ENCODE measurements around the gene FKTN.
"Not testable (repeated sequence)": the region's sequence is repeated elsewhere in the genome, so short reads cannot be mapped to it uniquely, and the experiment has no call there.

Gene FKTN

DNA sequence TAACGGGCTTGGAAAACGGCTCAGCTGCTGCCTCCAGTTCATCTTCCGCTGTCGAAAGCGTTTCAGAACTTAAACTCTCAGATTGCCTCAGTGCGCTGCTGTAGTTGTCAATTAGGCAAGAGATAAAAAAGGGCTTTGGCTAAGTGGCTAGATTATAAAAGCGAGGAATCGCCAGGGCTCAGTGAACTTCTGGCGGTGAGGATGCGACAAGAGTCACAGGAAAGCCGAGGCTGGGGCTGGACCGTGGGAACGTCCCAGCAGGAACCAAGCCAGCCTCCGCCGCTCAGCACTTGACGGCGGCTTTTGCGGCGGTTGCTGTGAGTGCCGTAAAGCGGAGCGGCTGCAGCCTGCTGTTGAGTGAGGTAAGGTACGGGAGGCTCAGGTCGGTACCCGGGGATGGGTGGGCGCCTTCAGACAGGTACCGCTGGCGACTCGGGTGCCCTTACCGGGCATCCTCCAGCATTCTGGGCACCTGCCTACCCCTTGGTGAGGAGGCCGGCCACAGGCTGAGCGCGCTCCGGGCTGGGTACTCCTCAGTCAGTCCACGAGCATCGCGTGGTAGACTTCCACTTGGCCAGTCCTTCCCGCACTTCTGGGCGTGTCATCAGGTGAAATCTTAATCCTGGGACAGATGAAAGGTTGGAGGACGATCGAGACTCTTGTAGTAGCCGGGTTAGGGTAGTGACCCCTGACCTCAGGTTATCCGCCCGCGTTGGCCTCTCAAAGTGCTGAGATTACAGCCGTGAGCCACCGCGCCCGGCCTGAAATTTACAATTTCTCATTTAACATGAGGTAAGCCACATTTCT lies at the start of gene FKTN:
Gene FKTN (plus strand): TSS at position 328 of the 807 bp plus-strand sequence. CDS start 16,902 bp downstream, outside the sequence.
- peak; percentile 87 for DNase-seq

GRCh38 chr9:105508530-105508929 lies 49.4 kb upstream of the FKTN start:
- no peak for DNase-seq

- peak; percentile 26 for DNase-seq
Observed at GRCh38 chr9:105510024-105510423, 47.9 kb upstream of the FKTN start.

DNA sequence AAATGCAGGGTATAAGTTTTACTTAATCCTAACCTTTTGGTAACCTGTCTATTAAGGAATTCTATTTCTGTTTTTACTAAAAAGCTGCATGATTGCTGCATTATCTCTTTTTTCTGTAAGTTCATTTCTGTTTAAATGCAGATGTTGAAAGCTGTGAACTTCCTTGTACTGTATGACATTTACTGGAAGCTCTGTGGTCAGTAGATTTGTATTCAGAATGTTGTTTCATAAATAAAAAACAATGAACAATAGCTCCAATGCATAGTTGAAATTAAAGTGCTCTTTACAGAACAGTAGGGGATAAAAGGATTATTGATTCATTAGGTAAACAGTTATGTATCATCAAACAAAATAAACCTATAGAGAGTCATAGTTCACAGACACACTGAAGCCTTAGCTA lies 46.5 kb upstream of the FKTN start:
- no peak for DNase-seq

DNA sequence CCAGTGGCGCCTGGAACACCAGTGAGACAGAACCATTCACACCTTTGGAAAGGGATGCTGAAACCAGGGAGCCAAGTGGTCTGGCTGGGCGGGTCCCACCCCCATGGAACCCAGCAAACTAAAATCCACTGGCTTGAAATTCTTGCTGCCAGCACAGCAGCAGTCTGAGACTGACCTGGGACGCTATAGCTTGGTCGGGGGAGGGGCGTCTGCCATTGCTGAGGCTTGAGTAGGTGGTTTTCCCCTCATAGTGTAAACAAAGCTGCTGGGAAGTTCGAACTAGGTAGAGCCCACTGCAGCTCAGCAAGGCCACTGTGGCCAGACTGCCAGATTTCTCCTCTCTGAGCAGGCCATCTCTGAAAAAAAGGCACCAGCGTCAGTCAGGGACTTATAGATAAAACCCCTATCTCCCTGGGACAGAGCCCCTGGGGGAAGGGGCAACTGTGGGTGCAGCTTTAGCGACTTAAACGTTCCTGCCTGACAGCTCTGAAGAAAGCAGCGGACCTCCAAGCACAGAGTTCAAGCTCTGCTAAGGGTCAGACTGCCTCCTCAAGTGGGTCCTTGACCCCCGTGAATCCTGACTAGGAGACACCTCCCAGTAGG lies 42.0 kb upstream of the FKTN start:
- no peak for DNase-seq

DNA sequence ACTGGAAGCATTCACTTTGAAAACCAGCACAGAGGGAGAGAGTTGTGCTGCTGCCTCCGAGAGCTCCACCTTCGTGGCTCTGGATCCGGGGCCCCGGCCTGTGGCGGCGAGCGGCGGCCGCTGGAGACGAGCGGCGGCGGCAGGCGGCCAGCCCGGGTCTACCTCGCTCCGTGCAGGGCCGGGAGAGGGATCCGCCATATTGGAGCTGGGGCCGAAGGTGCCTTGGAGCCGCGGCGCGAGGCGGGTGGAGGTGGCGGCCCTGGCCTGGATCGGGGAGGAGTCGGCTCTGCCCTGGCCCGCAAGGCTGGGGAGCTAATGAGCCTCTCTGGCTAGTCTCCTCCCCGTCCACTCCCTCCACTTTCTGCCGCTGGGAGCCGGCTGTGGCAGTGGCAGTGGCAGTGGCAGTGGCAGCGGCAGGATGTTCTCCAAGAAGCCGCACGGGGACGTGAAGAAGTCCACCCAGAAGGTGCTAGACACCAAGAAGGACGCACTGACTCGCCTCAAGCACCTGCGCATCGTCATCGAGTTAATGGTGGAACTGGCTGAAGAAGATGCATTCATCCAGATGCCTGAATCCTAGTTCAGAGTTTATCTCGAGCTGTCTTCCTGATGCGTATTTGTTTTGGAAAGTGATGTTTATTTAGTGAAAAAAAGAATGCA lies 38.1 kb upstream of the FKTN start:
- DNase-seq: peak; percentile 33

DNA sequence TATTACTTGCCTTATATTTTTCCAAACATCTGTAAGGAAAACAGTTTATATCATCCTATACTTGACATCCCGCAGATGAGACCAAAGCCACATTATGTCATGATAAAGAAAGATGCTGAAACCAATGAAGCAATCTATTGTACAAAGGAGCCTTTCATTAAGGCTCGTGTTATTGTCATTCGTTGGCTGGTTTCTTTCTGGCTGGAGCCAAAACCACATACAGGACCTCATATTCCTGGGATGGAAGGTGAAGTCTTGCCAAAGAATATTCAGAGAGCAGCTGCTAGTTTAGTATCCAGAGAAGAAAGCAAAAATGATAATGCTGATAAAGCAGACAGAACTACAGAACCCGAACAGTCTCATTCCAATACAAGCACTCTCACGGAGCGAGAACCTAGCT lies 36.9 kb upstream of the FKTN start:
- DNase-seq: not testable (repeated sequence)

GRCh38 chr9:105522618-105523385 lies 35.1 kb upstream of the FKTN start:
- not testable (repeated sequence) for DNase-seq

DNA sequence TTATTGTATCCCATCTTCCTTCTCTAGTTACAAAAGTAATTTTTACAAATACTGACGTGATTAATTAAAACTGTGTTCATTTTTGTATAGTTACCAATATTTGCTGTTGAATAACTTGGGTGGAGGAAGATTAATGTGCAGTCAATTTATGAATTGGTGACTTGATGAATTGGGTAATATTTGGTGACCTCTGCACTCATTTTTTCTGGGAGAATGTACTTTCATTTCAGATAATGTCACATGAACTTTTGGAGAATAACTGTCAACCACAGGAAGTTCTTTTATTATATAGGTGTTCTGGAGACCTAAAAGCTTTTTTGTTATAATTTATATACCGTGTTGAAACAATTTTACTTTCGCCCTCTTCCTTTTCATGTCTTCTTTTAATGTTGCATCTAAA lies 26.4 kb upstream of the FKTN start:
- DNase-seq: no peak

GRCh38 chr9:105535920-105536668 lies 21.8 kb upstream of the FKTN start:
- DNase-seq: peak; percentile 19

- no peak for DNase-seq
Observed at GRCh38 chr9:105539452-105539851, 18.5 kb upstream of the FKTN start.

DNA sequence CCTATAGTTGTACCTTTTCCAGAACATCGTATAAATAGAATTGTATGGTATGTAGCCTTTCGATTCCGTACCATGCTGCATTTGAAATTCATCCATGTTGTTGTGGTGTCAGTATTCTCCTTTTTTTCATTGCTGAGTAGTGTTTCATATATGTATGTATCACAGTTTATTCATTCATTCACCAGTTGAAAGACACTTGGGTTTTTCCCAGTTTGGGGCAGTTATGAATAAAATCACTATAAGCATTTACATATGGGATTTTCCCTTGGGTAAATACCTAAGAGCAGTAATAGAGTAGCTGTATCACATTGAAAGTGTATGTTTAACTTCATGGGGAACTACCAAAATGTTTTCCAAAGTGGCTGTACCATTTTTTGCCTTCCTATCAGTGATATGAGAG lies 16.1 kb upstream of the FKTN start:
- DNase-seq: peak; percentile 58

DNA sequence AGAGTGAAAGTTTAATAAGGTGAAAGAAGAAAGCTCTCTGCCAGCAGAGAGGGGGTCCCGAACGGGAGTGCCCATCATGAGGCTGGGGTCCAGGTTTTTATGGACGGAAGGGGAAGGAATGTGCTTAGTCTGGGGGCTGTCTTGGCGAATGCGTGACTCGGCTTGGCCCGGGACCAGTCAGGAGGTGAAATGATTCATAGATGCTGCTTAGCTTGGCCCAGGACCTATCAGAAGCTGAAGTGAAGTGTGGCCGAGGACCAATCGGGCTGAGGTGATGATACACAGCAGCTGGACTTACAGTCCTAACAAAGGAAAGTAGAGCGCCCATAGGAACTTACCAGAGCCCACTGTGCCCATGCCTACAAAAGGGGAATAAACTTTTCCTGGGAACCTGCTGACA lies 3.9 kb upstream of the FKTN start:
- no peak for DNase-seq

- DNase-seq: no peak
Observed at GRCh38 chr9:105572455-105572854, 14.5 kb downstream of the FKTN start.

DNA sequence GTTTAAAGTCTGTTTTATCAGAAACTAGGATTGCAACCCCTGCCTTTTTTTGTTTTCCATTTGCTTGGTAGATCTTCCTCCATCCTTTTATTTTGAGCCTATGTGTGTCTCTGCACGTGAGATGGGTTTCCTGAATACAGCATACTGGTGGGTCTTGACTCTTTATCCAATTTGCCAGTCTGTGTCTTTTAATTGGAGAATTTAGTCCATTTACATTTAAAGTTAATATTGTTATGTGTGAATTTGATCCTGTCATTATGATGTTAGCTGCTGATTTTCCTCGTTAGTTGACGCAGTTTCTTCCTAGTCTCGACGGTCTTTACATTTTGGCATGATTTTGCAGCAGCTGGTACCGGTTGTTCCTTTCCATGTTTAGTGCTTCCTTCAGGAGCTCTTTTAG lies 22.0 kb downstream of the FKTN start:
- not testable (repeated sequence) for DNase-seq

DNA sequence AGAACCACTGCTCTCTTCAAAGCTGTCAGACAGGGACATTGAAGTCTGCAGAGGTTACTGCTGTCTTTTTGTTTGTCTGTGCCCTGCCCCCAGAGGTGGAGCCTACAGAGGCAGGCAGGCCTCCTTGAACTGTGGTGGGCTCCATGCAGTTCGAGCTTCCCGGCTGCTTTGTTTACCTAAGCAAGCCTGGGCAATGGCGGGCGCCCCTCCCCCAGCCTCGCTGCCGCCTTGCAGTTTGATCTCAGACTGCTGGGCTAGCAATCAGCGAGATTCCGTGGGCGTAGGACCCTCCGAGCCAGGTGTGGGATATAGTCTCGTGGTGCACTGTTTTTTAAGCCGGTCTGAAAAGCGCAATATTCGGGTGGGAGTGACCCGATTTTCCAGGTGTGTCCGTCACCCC lies 23.6 kb downstream of the FKTN start:
- DNase-seq: not testable (repeated sequence)

DNA sequence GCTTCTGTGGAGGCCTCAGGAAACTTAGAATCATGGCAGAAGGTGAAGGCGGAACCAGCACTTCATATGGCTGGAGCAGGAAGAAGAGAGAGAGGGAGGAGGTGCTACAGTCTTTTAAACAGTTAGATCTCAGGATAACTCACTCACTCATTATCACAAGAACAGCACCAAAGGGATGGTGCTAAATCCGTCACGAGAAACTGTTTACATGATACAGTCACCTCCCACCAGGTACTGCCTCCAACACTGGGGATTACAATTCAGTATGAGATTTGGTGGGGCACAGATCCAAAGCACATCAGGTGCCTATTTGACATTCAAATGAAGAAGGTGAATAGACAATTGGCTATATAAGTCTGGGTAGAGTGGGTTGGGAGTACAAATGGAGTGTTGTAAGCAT lies 35.2 kb downstream of the FKTN start:
- no peak for DNase-seq

DNA sequence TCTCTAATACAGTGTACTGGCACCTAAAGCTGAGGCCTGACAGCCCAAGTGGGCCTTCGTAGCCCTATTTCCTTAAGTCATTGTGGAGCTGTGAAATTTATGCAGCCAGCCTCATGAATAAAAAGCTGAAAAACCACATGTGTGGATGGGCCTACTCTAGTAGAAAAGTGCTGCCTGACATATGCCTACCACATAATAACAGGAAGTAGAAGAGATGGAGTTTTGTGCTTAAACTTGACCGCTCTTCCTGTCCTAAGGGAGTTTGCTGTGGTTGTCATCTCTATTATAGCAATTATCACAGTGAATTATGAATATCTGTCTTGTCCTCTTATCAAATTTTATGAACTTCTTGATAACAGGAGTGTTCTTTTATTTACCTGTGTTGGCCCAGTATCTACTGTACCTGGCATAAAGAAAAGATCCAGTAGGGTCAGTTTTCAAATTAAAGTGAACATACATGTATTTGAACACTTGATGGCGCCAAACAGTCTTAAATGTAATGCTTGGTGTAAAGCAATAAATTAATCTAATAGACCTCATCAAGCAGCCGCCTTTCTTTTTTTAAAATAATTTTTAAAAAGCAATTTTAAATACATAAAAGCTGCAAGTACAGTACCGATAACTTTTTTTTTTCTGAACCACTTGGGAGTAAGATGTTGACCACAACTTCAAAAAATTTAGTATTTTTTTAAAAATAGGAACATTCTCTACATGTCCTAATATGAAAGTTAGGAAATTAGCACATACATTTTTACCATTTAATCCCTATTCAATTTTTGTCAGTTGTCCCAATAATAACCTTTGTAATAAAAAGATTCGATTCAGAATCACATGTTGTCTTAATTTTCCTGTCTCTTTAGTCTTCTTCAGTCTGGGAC lies 51.0 kb downstream of the FKTN start:
- DNase-seq: peak; percentile 33

- no peak for DNase-seq
Observed at GRCh38 chr9:105621001-105621400, 63.1 kb downstream of the FKTN start.

GRCh38 chr9:105625088-105625487 lies 67.2 kb downstream of the FKTN start:
- DNase-seq: no peak

DNA sequence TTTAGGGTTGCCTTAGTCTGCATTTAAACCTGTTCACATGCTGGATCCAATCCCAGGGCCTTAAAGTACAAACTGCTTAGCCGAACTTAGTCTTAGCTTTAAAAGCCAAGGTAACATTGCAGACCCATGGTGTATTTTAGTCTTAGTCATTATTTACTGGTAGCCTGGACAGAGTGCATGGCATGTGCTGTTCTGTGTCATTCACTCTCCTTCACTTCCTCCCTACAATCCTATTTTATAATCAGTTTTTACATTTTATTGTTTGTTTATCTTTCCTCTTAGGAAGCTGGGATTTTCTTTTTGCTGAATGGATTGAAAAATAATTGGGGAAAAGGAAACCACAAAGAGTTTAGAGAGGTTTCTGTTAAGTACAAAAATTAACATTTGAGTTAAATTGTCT lies 74.9 kb downstream of the FKTN start:
- DNase-seq: no peak

All from activated CD4-positive, alpha-beta T cell treated with anti-CD3 and anti-CD28 coated beads, Interleukin-2, amount 50 U/mL, for 16 hours (primary cell).